NCI-H187 (cell line): Measurements from ENCODE around the gene CFAP69.

Experiments
- DNase-seq, 2 experiments: peaks; one replicate each; lab custom pipeline; 2025; lab: John Stamatoyannopoulos, UW

The CFAP69 gene, protein sequence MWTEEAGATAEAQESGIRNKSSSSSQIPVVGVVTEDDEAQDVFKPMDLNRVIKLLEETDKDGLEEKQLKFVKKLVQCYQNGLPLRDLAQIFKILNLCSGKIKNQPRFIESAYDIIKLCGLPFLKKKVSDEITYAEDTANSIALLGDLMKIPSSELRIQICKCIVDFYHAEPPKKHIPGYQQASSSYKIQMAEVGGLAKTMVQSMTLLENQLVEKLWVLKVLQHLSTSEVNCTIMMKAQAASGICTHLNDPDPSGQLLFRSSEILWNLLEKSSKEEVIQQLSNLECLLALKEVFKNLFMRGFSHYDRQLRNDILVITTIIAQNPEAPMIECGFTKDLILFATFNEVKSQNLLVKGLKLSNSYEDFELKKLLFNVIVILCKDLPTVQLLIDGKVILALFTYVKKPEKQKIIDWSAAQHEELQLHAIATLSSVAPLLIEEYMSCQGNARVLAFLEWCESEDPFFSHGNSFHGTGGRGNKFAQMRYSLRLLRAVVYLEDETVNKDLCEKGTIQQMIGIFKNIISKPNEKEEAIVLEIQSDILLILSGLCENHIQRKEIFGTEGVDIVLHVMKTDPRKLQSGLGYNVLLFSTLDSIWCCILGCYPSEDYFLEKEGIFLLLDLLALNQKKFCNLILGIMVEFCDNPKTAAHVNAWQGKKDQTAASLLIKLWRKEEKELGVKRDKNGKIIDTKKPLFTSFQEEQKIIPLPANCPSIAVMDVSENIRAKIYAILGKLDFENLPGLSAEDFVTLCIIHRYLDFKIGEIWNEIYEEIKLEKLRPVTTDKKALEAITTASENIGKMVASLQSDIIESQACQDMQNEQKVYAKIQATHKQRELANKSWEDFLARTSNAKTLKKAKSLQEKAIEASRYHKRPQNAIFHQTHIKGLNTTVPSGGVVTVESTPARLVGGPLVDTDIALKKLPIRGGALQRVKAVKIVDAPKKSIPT

DNA sequence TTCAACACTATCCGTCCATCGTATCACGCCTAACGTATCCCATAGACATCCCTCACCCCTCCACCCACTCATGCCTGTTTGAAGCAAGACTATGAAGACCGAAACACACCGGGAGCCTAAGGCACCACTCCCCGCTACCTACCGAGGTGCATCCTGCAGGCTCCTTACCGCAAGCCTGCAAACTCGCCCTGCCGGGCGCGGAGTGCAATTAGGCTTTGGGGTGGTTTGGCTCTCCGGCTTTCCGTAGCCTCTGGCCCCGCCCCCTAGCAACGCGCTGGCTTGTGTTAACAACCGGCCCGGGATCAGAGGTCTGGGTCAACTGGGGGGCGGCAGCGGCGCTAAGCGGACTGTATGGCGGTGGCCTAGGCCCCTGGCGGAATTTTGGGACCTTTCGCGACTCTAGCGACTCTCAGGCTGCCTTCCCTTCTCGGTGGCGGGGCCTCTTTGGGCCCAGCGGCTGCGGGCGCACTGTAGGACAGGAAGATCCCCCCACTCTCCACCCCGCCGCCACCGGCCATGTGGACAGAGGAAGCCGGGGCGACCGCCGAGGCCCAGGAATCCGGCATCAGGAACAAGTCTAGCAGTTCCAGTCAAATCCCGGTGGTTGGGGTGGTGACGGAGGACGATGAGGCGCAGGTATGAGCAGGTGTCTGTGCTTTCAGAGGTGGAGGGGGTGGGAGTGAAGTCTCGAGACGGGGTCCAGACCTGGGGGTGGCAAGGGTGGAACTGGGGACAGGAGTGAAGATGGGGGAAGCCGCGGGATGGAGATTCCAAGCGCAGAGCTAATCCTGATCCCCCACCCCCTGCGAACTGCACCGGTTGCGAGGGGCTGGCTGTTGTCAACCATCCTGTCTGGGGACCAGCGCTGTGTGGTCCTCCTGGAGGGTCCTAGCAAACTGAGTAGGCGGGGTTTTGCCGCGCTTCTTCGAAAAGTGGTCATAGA lies at the start of gene CFAP69:
TSS of gene CFAP69 (plus strand) at position 266 of the 943 bp plus-strand sequence. CDS start at position 517, 251 bp downstream.
- DNase-seq: peak; percentile 84 to 85

DNA sequence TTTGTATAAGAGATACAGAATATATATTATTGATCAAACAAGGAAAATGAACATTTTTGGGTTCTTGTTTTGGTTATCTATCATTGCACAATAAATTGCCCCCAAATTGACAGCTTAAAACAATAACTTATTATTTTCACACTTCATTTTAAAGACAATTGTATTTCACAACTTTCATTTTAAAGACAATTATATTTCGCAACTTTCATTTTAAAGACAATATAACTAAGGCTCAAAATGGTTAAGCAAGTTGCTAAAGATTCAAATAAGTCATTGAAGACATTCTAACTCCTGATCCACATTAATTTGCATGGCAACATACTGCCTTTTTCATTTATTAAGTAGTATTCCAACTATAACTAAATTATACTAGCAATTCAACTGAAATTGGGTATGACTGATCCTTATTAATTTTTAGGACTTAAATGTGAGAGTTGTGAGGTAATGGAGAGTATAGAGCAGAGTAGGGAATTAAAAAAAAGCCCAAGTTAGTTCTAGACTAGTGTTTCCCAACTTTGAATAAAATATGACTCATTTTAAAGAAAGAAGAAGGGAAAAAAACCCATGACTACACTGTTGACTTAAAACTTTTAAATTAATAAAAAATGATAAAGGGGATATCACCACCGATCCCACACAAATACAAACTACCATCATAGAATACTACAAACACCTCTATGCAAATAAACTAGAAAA lies 43.3 kb upstream of the CFAP69 start:
- no peak for DNase-seq

DNA sequence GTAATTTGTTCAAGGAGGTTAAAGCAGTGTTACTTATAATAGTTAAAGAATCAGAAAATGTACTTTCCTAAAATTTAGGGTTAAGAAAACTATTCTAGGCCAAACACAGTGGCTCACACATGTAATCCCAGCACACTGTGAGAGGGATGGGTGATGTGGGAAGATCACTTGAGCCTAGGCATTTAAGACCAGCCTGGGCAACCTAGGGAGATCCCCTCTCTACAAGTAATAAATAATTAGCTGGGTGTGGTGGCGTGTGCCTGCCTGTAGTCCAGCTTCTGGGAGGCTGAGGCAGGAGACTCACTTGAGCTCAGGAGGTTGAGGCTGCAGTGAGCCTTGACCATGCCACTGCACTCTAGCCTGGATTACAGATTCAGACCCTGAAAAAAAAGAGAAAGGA lies 37.0 kb upstream of the CFAP69 start:
- DNase-seq: no peak

DNA sequence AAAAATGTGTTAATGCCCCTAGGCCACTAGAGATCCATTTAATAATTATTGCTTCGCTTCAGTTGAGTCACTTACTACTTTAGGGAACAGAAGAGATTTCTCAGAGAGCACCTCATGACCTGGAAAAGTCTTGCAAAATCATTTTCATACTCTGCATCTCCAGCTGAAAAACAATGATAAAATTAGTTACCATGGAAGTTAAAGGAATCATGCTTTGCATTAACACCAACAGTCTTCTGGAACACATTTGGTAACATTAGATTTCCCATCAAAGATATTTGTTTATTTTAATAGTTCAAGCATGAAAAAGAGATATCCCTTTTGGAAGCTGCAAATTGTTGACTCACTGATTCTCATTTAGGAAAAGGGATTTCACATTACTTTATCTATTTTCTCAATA lies 35.2 kb upstream of the CFAP69 start:
- no peak for DNase-seq

DNA sequence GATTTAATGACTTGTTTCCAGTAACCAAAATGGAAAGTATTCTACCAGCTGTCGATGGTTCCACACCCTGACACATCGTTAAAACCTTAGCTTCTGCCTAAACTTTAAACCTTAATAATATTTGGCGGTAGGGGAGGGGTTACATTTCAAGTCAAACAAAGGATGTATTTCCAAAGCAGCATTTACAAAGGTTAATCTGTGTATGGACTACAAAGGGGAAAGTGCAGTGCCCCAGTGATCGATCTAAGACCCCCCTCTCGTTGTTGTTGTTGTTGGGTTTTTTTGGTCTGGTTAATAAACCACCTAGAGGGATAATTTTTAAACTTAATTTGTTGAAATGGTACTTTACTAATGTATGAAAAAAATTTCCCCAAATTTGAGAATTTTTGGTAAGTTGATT lies 34.5 kb upstream of the CFAP69 start:
- DNase-seq: no peak

DNA sequence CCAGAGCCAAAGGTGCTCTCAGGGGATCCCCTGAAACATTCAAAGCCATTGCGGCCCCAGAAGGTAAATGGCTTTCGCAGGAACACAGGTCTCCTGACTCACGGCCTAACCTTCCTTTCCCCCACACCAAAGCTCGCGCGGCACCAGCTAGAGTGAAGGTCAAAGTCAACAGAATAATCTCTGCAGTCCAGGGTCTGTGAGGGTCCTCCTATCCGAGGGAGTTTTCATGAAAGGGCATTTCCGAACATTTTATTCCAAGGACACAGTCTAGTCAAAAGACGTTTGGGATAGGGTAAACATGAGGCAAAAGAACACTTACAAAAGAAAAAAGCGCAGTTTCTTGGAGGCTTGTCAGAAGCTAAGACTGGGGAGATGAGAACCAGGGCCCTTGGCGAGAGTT lies 34.0 kb upstream of the CFAP69 start:
- no peak for DNase-seq

DNA sequence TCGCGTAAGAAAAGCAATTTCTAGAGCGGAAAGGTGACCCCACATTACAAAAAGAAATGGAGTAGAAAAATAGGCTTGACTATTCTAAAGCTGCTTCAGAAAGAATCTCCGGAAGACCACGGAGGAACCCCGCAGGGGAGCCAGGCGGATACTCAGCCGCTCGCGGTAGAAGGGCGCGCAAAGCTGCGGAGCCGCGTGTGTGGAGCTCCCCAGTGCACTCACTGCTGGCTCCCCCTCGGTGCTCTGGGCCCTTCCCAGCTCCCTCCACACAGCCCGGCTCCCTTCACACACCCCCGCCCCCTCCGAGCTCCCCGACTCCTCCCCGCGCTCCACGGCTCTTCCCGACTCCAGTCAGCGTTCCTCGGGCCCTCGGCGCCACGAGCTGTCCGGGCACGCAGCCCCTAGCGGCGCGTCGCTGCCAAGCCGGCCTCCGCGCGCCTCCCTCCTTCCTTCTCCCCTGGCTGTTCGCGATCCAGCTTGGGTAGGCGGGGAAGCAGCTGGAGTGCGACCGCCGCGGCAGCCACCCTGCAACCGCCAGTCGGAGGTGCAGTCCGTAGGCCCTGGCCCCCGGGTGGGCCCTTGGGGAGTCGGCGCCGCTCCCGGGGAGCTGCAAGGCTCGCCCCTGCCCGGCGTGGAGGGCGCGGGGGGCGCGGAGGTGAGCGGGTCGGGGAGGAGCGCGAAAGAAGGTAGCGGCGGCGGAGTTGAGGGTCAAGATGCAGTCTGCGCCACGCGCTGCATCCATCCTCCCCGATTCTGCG lies 33.4 kb upstream of the CFAP69 start, which contains the start of gene STEAP2:
TSS of gene STEAP2 (plus strand) at position 350 of the 758 bp plus-strand sequence. CDS start 13,343 bp downstream, outside the sequence.
- peak; percentile 21 to 39 for DNase-seq

DNA sequence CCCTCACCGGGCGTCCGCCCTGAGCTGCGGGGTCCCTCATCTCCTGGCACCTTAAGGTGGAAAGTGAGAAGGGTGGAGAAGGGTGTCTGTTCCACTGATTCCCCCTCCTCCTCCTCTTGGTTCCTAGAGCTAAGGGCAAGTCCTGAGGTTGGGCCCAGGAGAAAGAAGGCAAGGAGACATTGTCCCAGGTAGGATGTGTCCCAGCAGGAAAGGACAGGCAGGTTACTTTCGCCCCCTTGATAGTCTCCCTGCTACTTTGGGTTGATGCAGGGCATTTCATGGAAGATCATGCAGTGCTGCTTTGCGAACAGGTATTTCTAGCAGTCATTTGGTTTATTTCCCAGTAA lies 32.9 kb upstream of the CFAP69 start:
- no peak for DNase-seq

DNA sequence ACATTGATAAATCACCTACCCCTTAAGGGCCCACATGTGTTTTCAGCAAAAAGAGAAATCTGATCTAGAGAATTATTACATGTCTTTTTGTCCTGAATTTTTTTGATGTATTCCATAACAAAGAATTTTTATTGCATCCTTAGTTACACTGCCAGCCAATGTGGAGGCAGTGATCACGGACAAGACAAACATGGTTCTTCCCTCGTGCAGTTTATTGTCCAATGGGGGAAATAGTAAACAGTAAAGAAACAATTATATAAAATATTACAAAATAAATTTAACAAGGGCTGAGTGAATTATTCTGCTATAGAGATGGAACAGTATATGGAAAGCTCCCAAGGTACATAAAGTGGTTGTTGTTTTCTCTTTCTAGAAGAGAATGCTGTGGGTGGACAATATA lies 31.5 kb upstream of the CFAP69 start:
- no peak for DNase-seq

DNA sequence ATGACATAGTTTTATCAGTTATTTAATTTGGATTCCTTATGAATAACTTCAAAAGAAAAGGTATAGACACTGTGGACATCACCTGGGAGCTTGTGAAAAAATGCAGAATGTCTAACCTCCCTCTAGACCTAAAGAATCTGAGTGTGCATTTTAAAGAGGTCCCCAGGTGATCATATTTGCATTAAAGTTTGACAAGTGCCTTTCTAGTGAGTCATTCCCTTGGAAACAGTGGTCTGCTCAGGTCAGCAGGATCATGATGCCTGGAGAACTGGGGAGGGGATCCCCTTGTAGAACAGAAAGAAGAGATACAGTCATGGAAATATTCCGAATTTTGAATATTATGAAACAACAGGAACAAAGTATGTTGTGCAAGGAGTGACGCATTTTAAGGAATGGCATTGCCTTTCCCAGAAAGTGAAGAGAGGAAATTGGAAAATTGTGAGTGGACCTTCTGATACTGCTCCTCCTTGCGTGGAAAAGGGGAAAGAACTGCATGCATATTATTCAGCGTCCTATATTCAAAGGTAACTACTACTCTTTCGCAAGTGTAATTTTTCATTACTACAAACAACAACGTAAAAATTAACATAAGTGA lies 28.8 kb upstream of the CFAP69 start:
- no peak for DNase-seq

DNA sequence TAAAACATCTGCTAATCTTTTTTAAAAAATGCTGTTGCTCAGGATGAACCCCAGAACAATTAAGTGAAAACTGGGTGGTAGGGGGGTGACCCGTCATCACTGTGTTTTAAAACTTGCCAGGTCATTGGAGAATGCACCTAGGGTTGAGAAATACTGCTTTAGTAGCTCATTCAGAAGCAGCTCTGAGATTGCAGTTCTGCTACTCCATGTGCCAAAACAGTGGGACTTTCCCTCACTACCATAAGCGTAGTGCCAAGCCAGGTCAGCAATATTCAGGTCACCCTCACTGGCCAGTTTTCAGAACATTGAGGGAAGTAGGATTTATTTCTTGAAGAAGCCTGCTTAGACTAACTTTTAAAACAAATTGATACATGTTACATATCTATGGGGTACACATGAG lies 28.2 kb upstream of the CFAP69 start:
- DNase-seq: no peak

DNA sequence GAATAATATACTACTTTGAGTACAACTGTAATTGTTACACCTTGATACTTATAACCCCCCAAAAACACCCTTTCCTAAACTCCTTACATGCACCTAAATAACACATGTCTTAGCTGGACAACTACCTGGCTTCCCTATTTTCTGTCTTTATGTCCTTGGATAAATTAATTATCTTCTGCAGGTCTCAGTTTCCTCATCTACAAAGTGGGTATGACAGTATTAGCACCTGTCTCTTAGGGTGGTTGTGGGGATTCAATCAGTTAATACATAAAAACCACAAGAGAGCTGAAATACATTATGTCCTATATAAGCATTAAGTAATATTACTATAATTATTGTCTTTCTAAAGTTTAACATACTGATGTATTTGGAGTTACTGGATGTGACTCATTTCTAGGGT lies 22.6 kb upstream of the CFAP69 start:
- no peak for DNase-seq

DNA sequence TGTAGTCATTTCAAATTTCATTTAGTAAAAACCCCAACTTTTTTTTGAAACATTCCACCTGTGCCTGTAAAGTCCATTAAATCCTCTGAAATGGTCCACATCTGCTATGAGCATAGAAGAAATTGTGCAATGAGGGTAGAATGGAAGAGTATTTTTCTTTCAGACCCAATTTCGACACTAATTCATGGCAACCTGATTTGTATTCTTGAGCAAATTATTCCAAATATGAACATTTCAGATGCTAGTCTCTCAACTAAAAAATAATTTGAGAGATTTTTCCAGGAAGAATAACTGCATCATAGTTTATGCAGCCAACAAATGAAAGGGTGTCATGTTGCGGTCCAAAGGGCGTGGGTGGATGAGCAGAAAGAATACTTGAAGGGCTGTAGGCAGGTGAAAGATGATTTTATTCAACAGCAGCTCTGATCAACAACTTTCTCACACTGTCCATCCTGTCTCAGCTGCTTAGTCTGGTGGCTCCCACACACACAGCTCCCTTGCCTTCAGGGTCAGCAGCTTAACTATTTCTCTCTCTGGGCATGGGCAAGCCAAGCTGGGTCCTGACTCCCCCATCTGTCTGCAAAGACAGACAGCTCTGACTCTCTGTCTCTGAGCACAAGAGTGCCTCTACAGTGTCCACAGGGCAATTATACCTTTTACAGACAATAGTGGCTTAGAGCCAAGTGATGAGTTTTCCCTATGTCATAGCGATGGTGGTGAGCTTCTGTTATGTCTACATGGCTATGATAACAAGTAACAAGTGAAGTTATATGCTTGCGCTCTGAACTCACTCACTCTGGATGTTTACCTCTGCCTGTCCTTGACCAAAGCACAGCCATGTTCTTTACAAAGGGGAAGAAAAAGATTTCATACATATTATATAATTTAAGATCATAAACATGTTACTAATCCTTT lies 21.9 kb upstream of the CFAP69 start:
- DNase-seq: no peak

DNA sequence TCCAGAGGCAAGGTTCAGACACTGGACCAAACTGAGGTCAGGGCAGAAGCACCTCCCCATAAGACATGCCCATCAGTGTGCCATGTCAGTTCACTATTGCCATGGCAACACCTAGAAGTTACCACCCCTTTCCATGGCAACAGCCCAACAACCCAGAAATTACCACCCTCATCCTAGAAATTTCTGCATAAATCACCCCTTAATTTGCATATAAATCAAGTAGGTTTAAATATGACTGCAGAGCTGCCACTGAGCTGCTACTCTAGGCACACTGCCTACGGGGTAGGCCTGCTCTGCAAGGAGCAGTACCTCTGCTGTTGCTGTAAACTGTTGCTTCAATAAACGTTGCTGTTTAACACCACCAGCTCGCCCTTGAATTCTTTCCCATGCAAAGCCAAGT lies 20.8 kb upstream of the CFAP69 start:
- DNase-seq: no peak

DNA sequence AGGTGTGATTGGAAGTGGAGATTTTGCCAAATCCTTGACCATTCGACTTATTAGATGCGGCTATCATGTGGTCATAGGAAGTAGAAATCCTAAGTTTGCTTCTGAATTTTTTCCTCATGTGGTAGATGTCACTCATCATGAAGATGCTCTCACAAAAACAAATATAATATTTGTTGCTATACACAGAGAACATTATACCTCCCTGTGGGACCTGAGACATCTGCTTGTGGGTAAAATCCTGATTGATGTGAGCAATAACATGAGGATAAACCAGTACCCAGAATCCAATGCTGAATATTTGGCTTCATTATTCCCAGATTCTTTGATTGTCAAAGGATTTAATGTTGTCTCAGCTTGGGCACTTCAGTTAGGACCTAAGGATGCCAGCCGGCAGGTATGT lies 19.8 kb upstream of the CFAP69 start:
- no peak for DNase-seq

DNA sequence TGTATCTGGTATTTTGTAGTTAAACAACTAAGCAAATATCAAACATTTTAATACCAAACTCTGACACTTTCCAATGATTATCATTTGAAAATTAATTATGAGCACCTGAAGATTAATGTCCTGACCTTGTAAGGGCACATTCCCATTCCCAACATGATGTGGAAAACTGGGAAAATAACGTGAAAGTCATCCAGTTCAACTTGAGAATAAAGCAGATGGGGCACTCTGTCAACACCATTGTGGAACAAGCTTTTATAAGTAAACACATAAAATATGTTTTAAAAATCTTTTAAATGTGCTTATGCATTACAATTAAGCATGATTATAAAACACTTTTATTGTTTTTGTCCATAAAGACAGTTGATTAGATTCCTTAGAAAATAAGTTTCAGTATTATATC lies 19.4 kb upstream of the CFAP69 start:
- DNase-seq: no peak

DNA sequence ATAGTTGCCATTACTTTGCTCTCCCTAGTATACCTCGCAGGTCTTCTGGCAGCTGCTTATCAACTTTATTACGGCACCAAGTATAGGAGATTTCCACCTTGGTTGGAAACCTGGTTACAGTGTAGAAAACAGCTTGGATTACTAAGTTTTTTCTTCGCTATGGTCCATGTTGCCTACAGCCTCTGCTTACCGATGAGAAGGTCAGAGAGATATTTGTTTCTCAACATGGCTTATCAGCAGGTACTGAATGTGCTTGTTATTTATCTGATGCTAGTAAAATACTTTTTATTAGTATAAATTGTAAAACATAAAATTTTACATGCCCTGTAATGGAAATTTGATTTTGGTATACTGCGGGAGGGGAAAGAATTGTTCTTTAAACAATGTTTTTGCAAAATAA lies 17.7 kb upstream of the CFAP69 start:
- DNase-seq: no peak

DNA sequence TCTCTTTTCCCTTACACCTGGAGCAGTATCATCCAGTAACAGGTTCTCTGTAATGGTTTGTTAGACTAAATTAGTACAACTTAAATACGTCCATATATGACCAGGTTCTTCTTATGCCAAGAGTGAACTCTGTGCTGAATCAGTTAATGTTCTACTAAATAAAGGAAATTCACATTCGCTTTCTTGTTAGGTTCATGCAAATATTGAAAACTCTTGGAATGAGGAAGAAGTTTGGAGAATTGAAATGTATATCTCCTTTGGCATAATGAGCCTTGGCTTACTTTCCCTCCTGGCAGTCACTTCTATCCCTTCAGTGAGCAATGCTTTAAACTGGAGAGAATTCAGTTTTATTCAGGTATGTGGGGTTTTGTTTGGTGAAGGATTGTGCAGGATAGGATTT lies 15.3 kb upstream of the CFAP69 start:
- DNase-seq: no peak

DNA sequence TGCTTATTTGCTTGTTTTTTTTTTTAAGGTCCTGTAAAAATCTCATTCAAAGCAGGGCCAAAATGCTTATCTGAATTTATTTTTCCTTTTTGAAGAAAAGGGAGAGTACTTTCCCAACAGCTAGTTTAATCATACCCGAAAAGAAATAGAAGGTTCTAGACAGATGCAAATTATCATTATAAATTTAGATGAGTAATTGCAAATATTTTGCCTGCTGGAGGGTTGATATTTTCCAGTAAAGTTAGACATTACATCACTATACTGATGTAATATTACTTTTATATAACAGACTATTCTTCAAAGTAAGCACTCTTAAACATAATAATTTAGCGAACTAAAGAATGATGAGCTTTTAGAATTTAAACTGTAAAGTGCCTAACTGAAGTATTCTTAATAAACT lies 14.1 kb upstream of the CFAP69 start:
- no peak for DNase-seq
